ENCODE results near the gene ZNF350.
"Not testable (repeated sequence)": the region's sequence is repeated elsewhere in the genome, so short reads cannot be mapped to it uniquely, and the experiment has no call there.

ZNF350 gene

GRCh38 chr19:51986309-51987291, at the start of gene ZNF350:
Gene ZNF350 (minus strand): TSS chr19:51986840. CDS start chr19:51974360, 12,480 bp downstream.
- peak; percentile 90 for DNase-seq

DNA sequence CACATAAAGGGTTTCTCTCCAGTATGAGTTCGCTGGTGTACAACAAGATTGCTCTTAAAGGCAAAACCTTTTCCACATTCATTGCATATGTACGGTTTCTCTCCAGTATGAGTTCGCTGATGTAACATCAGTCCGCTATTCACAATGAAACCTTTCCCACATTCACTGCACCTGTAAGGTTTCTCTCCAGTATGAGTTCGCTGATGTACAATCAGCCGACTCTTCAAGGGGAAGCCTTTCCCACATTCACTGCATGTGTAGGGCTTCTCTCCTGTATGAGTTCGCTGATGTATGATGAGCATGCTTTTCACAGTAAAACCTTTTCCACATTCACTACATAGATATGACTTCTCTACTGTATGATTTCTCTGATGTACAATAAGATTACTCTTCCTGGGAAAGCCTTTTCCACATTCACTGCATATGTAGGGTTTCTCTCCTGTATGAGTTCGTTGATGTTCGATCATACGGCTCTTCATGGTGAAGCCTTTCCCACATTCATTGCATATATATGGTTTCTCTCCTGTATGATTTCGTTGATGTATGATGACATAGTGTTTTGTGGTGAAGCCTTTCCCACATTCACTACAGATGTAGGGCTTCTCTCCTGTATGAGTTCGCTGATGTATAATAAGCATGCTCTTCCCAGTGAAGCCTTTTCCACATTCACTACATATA, 47.5 kb upstream of the ZNF350 start:
- no peak for DNase-seq

DNA sequence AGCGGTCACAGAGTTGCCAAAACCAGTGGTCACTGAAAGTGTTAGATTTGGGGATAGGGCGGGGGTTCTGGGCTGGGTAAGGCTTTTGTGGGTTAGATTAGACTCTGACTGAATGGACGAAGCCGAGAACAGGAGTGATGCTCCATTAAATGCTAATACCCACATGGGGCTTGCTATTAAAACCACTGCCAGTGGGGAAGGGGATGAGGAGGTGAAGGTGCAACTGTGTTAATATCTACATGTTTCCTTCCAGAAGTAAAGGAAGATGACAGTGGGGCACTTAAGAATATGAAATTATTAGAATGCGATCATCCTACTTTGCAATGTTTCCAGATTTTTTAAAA, 42.1 kb upstream of the ZNF350 start:
- no peak for DNase-seq

GRCh38 chr19:52028027-52028779, 41.6 kb upstream of the ZNF350 start, which contains the start of gene ZNF614:
Gene ZNF614 (minus strand): TSS chr19:52028379. CDS start chr19:52025745, 2,634 bp downstream.
- peak; percentile 90 for DNase-seq

DNA sequence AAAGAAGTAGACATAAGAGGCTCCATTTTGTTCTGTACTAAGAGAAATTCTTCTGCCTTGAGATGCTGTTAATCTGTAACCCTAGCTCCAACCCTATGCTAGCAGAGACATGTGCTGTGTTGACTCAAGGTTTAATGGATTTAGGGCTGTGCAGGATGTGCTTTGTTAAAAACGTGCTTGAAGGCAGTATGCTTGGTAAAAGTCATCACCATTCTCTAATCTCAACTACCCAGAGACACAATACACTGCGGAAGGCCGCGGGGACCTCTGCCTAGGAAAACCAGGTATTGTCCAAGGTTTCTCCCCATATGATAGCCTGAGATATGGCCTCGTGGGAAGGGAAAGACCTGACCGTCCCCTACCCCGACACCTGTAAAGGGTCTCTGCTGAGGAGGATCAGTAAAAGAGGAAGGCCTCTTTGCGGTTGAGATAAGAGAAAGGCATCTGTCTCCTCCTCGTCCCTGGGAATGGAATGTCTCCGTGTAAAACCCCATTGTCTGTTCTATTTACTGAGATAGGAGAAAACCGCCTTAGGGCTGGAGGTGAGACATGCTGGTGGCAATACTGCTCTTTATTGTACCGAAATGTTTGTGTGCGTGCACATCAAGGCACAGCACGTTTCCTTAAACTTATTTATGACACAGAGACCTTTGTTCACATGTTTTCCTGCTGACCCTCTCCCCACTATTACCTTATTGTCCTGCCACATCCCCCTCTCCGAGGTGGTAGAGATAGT, 39.8 kb upstream of the ZNF350 start:
- DNase-seq: not testable (repeated sequence)

GRCh38 chr19:52024478-52024877, 37.8 kb upstream of the ZNF350 start:
- not testable (repeated sequence) for DNase-seq

- DNase-seq: no peak
Measured at GRCh38 chr19:52022193-52022592, 35.6 kb upstream of the ZNF350 start.

DNA sequence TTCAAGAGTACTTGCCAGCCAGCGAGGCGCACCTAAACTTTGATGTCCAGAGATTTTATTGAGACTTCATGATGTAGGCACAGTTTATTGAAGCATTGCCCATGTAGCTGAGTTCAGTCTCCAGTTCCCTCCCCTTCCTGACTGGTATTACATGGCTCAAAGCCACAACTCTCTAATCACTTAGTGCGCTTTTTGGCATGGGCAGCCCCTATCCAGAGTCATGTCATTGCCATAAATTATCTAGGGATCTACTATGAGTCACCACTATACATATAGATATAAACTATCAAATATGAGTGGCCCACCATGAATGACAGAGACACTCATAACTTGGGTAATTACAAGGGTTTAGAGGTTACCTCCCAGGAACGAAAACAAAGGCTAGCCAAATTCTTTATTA, 33.9 kb upstream of the ZNF350 start:
- no peak for DNase-seq

- DNase-seq: no peak
Measured at GRCh38 chr19:52010674-52011073, 24.0 kb upstream of the ZNF350 start.

DNA sequence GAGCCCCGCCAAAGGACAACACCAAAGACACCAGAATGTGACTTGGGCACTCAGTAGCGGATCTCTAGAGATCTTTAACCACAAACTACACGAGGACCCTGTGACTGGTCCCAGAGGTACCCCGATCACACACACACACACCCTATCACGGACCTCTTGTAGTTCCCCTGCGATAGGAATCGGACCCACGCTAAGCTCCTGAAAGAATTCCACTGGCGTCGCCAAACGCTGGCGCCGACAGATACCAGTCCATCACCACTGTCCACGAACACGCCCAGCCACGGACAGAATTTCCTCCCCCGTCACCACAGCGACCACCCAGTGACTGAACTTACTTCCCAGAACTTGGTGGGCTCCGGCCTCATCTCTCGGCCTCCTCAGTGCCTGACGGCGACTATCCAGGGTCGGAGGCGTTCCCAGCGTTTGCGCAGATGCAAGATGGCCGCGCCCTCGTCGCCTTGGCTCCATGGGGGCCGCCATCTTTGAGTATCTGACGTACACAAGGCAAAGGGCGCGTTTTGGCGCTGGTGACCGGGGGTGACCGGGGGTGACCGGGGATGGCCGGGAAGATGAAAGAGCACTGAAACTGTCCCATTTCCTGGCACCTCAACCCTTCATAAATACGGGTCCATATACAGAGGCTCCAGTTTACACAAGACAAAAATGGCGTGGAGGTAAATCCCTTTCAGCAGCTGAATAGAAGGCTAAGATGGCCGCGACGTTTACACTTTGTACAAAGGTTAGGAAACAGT, 21.3 kb upstream of the ZNF350 start, which contains the start of gene ZNF615:
TSS of gene ZNF615 (minus strand) at position 406 of the 752 bp plus-strand sequence. CDS start 4,500 bp downstream, outside the sequence.
- peak; percentile 91 for DNase-seq

DNA sequence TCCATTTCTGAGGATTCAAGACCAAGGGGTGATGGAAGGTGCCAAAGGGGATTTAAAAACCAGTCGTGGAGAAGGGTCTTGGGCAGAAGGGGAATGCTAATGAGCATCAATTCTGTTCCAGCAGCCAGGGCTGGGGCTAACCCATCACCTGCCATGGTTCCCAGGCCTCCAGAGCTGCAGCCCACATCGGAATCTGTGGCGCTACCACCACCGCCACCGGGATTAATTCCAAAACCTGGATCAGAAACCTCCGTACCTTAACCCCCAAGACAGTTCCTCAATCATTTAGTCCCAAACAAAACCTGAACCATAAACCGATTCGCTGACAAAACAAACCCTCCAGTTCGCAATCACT, 20.8 kb upstream of the ZNF350 start:
- DNase-seq: no peak

DNA sequence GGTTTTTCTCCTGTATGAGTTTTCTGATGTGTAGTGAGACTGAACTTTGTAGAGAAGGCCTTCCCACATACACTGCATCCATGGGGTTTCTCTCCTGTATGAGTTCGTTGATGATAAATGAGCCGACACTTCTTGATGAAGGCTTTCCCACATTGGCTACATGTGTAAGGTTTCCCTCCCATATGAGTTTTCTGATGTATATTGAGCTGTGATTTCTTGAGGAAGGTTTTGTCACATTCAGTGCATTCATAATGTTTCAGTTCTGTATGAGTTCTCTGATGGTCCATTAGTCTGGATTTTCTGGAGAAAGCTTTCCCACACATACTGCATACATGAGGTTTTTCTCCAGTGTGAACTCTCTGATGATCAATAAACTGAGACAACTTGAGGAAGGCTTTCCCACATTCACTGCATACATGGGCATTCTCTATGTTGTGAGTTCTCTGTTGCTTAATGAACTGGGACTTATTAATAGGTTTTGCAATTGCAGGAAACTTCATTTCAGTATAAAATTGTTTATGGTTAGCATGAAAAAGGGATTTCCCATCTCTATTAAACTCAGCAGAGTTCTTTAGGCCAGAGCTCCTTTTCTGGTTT, 7.5 kb upstream of the ZNF350 start:
- DNase-seq: no peak

DNA sequence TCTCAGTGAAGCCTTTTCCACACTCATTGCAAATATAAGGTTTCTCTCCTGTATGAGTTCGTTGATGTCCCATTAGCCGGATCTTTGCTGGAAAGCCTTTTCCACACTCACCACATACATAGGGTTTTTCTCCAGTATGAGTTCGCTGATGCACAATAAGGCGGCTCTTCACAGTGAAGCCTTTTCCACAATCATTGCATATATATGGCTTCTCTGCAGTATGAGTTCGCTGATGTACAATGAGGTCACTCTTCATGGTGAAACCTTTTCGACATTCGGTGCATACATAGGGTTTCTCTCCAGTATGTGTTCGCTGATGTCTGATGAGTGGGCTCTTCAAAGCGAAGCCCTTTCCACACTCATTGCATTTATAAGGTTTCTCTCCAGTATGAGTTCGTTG, 6.8 kb upstream of the ZNF350 start:
- DNase-seq: no peak

DNA sequence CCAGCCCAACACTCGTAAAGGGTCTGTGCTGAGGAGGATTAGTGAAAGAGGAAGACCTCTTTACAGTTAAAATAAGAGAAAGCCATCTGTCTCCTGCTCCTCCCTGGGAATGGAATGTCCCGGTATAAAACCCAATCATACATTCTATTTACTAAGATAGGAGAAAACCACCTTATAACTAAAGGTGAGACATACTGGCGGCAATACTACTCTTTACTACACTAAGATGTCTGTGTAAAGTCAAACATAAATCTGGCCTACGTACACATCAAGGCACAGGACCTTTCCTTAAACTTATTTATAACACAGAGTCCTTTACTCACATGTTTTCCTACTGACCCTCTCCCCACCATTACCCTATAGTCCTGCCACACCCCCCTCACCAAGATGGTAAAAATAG, 3.3 kb downstream of the ZNF350 start:
- no peak for DNase-seq

DNA sequence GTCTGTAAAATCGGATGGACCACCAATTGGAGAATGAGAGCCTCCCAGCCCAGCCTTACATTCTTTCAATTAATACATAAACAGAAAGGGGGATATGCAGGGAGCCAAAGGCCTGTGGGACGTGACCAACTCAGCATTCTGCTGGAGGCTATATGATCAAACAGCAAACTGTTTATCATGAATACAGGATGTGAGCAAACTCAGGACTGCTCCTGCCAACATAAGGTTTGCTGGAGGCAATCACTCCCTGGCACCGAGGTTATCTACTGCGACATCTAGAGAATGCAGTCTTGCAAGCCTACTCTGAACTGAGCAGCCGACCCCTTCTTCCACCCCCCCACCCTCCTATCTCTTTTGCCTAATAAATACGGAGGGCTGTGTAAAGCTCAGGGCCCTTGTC, 5.7 kb downstream of the ZNF350 start:
- DNase-seq: not testable (repeated sequence)

DNA sequence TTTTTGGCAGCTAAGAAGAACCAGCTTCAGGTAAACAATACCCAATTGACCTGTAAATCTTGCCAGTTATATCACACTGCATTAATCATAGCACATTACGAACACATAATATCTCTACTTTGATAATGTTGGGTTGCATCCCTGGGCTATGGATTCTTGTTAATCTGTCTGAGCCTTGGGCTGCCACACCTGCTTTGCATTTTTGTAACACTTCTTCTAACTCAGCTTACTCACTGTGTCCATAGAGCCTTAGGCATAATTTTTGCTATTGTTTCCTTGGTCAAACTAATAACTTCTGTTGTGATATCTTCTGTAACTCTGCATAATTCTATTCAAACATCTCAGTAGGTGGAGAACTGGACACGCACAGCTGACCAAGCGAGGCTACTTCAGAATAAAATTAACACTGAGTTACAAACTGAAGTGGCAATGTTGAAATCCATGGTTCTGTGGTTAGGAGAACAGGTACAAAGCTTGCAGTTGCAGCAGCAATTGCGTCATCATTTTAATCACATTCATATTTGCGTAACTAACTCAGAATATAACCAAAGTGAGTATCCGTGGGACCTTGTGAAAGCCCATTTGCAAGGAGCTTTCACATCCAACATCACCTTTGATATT, 6.4 kb downstream of the ZNF350 start:
- DNase-seq: no peak

GRCh38 chr19:51978882-51979281, 7.8 kb downstream of the ZNF350 start:
- DNase-seq: no peak

- DNase-seq: no peak
Measured at GRCh38 chr19:51977346-51977745, 9.3 kb downstream of the ZNF350 start.

- DNase-seq: no peak
Measured at GRCh38 chr19:51976852-51977251, 9.8 kb downstream of the ZNF350 start.

DNA sequence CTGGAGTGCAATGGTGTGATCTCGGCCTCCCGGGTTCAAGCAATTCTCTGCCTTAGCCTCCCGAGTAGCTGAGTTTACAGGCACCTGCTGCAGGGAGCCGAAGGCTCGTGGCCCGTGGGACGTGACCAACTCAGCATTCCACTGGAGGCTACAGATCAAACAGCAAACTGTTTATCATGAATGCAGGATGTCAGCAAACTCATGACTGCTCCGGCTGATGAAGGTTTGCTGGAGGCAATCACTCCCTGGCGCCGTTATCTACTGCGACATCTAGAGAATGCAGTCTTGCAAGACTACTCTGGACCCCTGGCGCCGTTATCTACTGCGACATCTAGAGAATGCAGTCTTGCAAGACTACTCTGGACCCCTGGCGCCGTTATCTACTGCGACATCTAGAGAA, 10.9 kb downstream of the ZNF350 start:
- not testable (repeated sequence) for DNase-seq

- DNase-seq: peak; percentile 31
Measured at GRCh38 chr19:51971624-51972023, 15.0 kb downstream of the ZNF350 start.

Data from activated CD4-positive, alpha-beta T cell treated with anti-CD3 and anti-CD28 coated beads for 48 hours (primary cell).